HG03469 (cell line): Measurements from ENCODE around the gene ARID1B.
"Not testable (repeated sequence)": the region's sequence is repeated elsewhere in the genome, so short reads cannot be mapped to it uniquely, and the experiment has no call there.

Experiments used
- ATAC-seq: cut with Tn5 transposase; IDR thresholded peaks from one replicate; pipeline ENCODE4 v1.9.1; 2021; ENCODE audit warnings: mild to moderate bottlenecking, moderate library complexity, moderate number of reproducible peaks; ENCODE audit not compliant: unreplicated experiment

Gene ARID1B

DNA sequence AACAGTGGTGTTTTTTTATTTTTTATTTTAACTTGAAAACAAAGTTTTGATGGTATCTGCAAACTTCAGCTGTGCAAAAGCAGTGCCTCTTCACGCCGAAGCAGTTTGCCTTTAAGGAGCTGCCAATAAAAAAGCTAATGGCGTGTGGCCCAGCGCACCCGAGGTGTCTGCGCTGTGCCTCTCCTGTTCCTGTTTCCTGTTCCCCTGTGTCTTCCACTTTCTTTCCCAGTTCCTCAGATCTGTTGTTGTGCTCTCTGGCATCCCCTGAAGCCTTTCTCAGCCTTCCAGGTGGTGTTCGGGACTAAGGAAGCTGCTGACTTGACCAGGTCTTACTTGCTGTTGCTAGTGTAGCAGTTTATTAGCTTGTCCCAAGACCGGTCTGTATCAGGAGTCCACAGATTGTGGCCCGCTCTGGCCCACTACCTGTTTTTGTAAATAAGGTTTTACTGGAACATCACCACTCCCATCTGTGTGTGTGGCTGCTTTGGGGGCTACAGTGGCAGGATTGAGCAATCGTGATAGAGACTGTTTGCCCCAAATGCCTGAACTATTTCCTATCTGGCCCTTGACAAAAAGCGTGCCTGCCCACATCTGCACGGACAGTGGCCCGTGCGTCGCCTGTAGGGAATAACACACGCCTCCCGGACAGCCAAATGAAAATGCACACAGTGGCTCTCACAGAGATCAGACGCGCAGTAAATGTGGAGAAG lies 367.8 kb downstream of the ARID1B start:
- no peak for ATAC-seq

DNA sequence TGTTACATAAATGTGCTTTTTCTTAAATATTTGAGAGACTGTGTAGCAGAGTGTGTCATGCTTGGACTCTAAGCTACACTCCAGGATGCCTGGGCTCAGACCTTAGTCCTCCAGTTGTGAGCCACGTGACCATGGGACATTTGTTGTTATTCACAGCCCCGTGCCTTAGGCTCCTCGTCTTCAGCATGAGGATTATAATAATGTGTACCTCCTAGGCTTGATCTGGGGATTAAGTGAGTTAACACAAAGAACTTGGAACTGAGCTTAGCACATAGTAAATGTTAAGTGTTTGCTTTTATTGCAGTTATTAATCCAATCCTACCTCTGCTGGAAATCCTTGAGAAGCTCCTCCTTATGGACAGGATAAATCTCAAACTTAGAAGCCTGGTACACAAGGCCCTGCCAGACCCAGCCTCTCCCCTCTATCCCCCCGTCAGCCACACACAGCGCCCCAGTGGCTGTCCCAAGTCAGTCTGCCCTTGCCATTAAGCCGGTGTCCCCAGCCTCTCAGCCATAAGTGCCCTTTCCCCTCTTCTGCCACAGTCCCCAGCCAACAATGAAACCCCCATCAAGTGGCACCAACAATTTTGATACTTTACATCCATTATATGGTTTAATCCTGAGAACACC lies 368.6 kb downstream of the ARID1B start:
- ATAC-seq, result no peak

DNA sequence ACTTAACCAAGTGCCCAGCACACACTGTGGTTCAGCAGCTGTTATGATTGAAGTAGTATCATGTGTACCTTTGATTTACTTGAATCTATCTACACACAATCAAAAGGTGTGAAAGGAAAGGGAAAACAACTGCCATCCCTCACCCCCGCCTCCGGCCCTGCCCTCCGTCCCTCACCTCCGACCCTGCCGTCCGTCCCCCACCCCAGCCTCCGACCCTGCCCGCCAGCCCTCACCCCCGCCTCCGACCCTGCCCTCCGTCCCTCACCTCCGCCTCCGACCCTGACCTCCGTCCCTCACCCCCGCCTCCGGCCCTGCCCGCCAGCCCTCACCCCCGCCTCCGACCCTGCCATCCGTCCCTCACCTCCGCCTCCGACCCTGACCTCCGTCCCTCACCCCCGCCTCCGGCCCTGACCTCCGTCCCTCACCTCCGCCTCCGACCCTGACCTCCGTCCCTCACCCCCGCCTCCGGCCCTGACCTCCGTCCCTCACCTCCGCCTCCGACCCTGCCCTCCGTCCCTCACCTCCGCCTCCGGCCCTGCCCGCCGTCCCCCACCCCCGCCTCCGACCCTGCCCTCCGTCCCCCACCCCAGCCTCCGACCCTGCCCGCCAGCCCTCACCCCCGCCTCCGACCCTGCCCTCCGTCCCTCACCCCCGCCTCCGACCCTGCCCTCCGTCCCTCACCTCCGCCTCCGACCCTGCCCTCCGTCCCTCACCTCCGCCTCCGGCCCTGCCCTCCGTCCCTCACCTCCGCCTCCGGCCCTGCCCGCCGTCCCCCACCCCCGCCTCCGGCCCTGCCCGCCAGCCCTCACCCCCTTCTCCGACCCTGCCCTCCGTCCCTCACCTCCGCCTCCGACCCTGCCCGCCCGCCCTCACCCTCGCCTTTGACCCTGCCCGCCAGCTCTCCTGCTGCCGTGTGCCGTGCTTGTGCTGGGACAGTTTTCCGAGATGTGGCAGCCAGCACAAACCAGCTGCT lies 370.2 kb downstream of the ARID1B start:
- ATAC-seq, result not testable (repeated sequence)

DNA sequence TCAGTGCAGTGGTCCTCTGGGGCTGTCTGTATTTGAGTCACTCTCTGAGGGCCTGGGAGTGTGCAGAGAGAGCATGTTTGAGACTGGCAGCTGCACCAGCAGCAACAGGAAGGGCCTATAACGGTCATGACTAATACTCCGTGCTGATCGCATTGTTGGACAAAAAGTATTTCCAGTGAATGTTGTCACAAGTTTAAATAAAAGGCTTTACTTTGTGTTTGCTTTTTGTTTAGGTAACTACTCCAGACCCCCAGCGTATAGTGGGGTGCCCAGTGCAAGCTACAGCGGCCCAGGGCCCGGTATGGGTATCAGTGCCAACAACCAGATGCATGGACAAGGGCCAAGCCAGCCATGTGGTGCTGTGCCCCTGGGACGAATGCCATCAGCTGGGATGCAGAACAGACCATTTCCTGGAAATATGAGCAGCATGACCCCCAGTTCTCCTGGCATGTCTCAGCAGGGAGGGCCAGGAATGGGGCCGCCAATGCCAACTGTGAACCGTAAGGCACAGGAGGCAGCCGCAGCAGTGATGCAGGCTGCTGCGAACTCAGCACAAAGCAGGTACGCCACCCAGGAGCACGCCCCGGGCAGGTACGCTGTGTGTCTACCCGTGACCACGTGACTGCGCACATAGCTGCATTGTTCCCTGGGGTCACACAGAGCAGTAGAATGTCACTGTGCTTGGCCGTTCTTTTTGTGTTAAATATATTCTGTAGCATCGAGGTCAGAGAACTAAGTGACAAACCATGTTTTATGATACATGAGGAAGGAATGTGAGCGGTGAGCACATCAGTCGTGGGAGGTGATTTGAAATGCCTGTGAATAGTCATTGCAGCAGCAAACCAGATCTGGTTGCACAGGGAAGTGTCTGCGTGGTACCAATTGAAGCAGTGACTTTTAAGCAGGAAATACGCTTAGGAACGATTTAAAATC lies 371.5 kb downstream of the ARID1B start:
- no peak for ATAC-seq

DNA sequence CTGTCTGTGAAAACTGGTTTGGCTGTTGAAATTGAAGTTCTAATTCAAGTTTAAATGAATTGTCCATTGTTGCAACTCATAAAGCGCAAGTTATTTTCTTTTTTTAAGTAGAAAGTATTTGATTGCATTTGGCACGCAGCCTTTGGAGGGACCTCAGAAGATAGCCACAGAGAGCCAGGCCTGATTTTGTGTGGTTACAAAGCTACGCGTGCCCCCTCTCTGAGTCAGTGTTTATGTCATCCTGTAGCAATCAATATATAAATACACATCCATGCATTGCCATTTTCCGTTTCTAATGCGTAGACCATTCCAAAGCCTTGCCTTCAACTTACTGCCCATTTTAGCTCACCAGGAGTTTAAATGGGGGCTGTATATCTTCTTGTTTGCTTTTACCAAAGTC lies 372.9 kb downstream of the ARID1B start:
- ATAC-seq, result no peak

DNA sequence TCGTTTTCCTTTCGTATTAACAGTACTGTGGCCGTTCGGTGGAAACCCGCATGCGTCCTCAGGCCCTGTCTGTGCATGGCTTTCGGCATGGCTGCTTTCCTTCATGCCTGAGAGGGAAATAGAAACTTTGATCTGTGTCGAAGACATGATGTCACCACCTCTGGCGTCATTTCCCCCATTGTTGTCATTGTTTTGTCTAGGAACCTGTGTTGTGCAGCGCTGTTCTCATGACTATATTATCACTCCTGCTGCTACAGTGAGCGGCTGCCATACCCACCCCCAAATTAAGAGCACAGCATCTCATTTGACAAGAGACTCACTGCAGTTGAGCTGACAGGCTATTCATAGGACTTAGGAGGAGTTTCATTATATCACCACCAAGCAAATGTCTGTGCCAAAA lies 373.9 kb downstream of the ARID1B start:
- no peak for ATAC-seq

DNA sequence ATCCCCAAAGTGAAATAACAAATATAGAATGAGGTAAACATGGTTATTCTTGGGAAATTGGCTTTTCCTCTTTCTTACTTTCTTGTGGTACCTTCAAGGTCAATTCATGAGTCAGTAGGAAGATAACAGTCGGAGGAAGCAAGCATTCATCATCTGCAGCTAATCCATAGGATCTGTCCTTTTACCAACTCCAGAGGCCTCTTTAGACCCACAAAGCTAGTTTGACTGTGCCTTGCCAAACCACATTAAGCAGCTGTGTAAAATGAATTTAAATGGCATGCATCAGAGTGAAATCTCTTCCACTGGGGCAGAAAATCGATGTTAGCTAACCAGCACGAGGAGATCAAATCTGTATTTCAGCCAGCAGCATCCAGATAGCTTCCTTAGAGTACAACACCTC lies 374.8 kb downstream of the ARID1B start:
- ATAC-seq, result no peak

DNA sequence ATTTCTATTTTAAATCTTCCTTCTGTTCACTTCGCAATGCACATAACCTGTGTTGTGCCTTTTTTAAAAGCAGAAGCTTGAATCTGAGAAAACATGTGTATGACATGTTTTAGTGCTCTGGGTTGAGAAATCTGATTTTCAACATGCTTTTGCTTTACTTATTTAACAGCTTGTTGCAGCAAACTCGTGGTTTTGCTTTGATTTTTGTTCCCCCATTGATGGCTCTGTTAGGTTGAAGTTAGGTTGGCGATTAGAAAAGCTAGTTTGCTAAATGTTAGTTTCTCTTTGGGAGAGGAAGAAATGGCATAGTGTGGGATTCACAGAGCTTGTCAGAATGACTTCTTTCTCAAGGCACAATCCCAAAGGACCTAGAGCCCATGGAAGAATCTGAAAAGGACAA lies 375.4 kb downstream of the ARID1B start:
- no peak for ATAC-seq

DNA sequence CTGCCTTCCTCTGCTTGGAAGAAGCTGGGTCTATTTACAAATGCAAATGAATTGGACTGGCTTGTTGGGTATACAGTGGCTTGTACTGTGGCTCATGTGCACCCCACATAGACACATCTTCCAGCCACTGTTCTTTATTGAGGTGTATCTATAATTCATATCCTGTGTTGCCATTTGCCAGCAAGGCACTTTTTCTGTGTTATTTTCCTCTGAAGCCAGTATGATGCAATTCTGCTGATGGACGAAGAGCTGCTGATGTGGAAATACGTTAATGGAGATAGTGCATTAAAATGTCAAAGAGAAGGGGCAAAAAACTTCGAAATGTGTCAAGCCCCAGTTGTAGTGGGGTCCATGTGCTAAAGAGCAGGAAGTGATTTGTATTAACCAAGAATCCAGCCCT lies 378.6 kb downstream of the ARID1B start:
- no peak for ATAC-seq

DNA sequence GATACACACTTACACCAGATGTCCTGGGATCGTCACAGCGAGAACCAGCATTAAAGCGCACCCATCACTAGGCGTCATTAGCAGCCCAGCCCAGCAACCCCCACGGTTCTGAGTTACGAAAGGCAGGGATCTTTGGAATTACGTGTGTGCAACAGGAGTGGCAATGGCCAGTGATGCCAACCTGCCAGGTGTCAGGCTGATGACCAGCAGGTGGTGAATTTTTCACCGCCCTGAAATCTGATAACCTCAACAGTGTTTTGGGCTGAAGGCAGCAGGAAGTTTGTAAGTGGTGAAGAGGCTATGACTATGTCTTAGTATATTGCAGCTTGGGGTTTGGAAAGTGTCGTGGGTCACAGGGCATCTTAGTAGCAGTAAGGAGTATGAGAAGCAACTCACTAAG lies 380.1 kb downstream of the ARID1B start:
- no peak for ATAC-seq

DNA sequence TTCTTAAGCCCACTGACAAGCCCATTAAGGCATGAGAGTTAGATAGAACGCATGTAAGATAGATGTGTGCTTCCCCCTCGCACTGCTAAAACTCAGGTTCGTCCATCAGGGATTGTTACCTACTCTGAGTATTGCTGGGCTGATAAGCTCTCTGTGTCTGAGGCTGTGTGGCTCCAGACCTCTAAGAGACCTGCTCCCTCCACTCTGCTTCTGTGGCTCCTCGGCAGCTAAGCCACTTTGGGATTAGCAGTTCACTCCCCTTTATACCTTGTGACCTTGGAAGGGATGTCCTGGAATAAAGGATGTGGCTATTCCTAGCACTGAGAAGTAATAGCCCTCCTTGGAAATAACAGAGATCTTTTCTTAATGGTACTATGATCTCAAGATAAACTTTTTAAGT lies 381.3 kb downstream of the ARID1B start:
- no peak for ATAC-seq

DNA sequence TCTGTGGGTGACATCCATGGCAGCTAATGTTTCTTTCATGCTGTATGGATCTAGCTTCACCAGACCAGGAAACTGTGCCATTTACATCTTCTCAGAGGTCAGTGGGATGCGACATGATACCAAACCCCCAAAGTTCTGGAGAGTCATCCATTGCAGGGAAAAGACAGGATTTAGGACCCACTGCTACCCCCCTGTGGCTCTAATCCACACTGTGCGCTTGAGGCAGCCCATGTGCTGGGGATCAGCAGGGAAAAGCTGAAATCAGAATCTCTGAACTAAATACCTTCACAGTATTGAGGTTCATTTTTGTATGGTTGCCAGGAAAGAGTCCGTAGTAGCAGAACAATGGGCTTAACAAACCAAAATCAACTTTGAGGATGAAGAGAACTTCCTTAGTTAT lies 381.7 kb downstream of the ARID1B start:
- no peak for ATAC-seq

DNA sequence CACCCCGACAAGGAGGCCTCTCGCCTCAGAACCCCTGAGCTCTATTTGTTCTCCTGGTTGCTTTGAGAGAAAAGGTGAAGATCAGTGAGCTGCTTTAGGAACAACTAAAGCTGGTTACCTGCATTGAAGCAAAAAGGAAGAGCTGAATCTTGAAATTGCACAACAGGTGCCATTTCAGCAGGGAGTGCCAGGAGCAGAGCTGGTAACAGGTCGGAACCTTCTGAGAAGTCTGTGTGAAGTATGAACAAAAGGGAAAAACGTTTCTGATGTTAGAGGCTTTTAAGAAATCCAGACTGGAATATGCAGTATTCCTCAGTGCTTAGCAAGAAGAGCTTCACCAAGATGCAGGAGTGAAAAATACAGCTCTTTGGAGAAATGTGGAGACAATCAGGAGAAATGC lies 382.2 kb downstream of the ARID1B start:
- no peak for ATAC-seq

DNA sequence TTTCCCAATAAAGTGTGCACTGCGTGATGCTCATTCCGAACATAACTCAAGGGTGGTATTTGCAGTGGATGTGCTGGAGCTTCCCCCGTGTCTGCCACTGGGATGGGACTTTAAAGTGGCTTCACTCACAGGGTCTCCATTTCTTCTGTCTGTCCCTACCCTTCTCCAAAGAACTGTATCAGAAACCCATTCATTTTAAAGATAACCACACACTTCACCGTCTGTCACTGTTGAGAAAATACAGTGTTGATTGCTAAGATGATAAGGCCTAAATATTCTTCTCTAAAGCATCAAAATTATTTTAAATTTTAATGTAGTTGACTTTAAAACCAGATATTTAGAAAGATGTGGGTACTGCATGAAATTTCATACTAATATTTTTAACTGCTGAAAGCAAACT lies 384.7 kb downstream of the ARID1B start:
- no peak for ATAC-seq

DNA sequence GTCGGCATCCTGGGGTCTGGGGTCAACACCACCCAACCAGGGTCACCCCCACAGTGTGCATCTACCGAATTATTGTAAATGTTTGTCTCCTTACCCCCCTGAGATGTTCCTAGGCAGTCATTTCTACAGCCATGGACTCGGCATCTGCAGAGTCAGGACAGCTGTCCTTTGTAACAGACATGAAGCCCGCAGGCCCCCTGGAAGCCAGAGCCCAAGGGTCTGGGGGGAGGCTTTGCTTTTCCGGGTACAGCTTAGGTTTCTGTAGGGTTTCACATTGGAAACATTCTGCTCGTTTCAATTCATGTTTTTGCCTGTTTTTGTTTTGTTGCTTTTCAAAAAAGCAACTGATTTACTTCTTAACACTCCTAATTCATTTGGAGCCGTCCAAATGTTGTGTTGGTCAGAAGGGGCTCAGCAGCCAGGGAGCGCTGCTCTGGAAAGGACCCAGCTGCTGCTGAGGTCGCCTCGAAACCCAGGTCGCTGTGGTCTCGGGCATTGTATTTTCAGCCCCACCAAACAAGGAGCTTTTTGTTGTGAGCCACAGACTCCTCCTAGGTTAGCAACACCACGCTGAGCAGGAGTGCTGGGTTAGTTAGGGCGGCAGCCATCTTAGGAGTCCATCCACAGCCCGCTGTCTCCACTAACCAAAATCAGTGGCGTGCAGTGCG lies 385.7 kb downstream of the ARID1B start:
- ATAC-seq, result no peak

DNA sequence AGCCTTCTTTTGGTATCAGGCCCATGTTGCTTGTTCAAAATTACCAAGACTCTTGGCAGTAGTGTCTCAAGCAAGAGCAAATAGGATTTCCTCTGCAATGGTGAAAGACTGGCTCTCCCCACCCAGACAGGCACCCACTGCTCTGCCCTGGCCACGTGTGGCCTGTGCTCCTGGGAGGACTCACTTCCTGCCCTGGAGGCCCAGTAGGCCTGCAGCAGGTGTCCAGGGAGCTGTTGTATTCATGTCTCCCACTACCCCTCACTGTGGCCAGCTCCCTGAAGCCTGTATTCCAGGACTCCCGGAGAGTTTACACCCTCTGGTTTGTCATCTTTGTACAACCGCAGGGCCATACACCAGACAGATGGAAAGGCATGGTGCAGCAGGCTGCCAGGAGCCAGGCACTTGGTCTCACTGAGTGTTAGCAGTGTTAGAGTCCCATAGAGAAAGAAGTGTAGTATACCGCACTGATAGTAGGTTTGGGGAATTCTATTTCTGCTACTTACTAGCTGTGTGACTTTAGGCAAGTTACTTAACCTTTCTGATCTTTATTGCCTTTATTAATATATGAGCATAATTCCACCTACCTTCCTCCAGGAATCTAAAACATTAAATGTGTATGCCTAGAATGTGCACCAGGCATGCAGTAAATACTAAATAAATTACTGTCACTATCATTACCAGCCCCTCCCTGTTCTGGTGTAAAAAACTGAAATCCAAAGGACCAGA lies 386.4 kb downstream of the ARID1B start:
- ATAC-seq, result no peak

DNA sequence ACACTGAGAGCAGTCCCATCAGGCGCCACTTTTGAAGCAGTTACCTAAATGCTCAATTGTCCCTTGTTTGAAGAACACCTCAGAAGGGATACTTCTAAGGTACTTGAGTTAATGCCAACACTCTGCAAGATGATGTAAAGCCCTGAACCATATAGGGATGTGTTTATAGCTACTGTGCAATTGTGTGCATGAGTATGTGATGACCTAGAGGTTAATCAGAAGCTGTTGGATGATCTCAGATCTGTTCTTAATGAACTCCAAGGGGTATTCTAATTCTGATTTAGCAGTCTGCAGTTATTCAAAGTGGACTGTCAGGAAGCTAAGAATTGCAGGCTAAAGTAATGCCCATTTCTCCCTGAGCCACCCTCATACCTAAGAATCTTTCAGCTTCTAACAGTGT lies 387.8 kb downstream of the ARID1B start:
- no peak for ATAC-seq

DNA sequence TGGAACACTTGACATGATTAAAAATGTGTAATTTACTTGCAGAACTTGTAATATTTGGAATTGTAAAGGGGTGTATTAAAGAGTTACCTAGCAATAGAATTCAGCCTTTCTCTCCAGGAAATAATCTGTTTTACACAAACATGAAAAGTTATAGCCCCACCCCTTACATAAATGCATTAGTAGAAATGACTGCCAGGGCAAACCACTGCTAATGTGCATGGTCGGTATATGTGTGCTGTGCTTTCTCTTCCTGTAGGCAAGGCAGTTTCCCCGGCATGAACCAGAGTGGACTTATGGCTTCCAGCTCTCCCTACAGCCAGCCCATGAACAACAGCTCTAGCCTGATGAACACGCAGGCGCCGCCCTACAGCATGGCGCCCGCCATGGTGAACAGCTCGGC lies 389.6 kb downstream of the ARID1B start:
- ATAC-seq, result no peak

DNA sequence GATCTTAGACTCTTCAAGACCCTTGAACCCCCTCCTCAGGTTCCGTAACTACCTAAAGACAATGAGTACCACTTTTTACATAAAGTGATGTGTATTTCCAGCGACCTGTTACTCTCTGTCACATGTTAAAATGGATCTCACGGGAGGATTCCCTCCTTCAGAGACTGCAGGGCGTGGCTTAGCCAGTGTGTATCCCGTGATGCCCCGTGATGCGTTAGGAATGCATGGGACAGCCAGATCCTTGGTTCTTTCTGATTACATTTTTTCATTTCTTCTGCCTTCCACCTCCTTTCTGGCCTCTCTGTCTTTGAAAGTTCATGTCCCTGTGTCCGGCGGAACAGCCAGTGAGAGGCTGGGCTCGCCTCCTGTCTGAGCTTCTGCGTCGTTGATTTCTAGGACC lies 390.7 kb downstream of the ARID1B start:
- no peak for ATAC-seq
